ENCODE measurements around the gene SBF2.
"Not testable (repeated sequence)": the region's sequence is repeated elsewhere in the genome, so short reads cannot be mapped to it uniquely, and the experiment has no call there.

The SBF2 gene

DNA sequence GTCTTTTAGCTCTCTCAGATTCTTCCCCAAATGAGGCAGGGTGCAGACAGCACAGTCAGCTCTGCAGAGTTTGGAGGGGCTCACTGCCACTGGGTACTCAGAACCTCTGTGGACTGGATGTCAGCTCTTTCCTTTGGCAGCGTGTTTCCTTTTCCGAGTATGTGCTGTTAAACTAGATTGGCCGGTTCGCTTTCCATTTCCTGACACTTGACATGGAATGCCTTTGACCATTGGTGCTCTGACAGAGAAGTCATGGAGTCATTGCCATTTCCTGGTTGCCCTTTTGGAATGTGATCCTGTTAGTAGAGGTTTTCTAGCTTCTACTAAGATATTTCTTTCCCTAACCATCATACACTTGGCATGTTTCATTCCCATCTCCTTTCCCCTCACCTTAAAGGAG is 543.5 kb downstream of the SBF2 start:
- DNase-seq (ENCODE audit: low read depth), result peak; percentile 32

DNA sequence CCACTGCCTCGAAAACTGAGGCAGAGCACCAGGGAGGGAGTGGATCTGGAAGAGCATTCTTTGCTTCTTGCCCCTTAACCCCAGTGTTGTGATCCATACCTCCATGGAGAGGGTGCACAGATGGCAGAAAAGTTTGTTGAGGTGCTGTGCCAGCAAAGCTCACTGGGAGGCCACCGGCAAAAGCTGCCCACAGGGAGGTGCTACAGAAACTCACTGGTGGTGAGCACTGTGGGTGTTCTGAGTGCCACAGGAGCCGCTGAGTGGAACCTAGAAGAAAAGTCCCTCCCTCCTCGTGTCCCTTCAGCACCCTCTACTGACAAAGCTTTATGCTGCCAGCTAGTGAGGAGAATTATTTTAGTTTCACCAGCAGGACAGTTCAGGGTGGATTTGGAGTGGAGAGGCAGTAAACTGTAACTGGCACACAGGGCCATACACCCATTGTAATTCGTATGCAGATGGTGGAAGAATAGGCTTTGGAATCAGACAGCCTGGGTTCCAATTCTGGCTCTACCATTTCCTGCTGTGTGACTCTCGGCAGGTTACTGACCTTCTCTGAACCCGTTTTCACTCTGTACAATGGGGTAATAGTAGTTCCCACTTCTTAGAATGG is 545.6 kb downstream of the SBF2 start:
- peak; percentile 84 for DNase-seq (ENCODE audit: low read depth)

DNA sequence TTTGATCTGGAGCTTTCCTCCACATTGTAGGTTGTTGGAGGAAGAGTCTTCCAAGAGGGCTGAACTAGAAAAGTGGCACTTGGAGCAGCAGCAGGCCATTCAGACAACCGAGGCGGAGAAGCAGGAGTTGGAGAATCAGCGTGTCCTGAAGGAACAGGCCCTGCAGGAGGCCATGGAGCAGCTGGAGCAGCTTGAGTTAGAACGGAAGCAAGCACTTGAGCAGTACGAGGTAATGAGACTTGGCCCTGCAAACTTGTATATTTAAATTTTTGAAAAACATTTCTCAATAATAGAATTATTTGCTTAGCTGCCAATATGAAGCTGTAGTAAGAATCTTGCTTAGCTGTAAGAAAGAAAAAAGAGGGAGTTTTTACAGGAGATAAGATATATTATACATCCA is 546.2 kb downstream of the SBF2 start:
- DNase-seq (ENCODE audit: low read depth), result no peak

DNA sequence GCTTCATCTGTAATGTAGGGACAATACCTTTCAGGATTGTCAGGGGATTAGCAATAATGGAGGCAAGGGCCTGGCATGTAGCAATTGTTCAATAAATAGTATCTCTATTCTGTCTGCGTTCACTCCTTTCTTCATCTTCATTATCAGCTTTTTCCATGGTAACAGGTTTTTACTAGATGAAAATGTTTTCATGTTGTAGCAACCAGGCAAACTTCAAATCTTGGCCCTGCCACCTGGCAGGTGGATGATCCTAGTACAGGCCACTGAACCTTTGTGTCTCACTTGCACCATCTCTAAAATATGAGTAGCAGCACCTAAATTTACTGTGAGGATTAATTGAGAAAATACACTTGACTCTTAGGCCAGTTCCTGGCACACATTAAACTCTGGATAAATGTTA is 546.8 kb downstream of the SBF2 start:
- no peak for DNase-seq (ENCODE audit: low read depth)

DNA sequence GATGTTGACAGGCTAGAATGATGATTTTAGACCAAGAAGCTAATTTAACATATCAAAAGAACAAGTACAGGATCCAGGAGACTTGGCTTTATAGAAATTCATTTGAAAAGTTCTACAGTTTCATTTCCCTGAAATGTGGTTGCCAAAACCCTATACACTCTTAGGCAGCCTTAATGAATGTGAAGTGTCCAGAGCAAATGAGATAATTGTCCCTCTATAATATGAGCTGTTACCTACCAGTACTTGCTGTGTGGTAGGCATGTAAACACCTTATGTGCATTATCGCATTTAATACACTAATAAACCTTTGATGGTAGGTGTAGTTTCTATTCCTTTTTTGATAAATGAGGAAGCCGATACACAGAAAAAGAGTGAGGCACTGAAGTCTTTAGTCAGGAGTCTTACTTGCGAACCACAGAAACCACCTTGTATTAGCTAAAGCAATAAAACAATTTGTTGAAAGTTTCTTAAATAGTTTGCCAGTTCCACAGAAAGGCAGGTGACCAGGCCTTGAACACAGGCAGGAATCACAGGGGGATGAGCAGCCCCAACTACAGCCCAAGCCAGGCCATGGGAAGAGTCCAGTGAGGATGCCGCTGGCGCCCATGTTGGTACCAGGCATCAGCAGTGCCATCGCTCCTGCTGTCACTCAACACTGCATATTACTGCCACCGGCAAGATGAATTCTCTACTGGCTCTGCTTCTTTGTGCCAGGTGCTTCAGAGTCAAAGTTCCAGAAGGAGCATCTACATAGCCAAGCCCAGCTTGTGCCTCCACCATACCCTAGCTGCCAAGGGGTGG is 548.4 kb downstream of the SBF2 start:
- no peak for DNase-seq (ENCODE audit: low read depth)

DNA sequence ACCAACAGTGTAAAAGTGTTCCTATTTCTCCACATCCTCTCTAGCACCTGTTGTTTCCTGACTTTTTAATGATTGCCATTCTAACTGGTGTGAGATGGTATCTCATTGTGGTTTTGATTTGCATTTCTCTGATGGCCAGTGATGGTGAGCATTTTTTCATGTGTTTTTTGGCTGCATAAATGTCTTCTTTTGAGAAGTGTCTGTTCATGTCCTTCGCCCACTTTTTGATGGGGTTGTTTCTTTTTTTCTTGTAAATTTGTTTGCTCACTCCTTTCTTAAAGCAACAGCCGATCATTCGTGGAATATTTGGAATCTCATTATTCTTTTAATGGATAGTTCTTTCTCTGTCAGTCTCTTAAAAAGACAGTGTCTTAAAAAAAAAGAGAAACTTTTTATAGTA is 550.5 kb downstream of the SBF2 start:
- DNase-seq (ENCODE audit: low read depth), result not testable (repeated sequence)

DNA sequence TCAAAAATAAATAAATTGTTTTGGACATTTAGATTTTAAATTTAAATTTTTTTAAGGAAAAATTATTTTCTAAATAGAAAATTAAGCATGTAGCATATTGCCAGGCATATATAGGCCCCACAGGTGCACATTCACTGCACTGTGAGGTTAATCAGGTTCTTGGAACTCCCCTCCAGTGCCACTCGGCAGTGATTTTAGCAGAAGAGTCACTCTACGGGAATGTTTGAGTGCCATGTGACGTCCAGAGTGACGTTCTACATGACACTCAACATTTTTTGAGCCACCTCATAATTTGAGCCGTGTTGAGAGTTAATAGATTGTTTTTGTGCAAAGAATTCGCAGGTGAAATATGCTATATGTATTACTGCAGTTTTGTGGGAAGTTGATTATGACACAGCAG is 552.8 kb downstream of the SBF2 start:
- DNase-seq (ENCODE audit: low read depth), result no peak

DNA sequence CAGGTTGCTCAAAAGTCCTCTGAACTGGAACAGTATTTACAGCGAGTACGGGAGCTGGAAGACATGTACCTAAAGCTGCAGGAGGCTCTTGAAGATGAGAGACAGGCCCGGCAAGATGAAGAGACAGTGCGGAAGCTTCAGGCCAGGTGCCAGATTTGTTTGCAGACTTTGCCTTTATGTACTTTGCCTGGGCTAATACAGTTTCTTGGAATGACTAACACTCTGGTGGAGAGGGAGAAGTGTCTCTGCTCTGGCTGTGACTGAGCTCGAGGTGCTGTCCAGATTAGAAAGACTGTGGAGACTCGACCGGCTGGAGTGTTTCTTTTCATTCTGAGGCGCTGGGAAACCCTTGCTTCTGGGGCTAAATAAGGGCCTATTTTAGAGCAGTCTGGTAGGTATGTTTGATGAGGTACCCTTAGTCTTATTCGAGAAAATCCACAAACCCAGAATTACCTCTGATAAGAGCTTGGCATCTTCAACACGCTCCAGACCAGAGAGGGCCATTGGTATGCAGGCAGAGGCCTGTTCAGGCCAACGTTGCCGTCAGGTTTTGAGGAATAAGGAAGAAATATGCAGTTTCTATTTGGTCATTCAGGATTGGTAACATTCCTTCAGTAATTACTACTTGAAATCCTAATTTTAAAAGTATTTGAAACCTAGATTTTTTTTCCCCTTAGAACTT is 553.7 kb downstream of the SBF2 start:
- DNase-seq (ENCODE audit: low read depth), result no peak

DNA sequence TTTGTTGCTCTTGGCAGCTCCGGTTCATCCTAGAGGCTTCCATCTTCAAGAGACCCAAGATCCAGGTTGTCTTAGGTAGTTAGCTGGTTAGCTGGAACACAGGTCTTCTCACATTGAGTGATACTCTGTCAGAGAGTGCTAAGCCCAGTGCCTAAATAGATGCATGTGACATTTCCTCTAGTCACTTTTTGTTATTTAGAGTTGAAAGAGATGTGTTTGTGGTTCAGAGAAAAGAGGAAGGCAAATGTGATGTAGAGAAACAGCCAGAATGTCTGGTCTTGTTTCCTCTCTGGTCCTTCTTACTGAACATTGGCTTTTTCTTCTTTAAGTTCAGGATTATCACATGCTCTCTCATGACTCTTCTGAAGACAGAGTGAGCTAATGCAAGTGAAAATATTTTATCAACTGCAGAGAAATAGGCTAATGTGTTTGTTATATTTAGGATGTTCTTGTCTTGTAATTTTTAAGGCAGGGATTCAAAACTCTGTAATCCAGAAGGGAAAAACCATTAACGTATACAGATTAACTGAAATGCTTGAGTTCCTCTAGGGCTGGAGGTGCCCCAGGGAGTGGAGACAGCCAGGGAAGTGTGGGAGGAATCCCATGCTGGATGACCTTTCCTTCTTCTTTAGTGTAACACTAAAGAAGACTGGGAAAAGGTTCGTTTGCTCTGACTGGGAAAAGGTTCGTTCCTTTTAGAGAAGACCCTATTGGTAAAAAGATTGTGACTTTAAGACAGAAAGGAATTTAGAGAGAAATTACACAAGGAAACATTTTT is 554.7 kb downstream of the SBF2 start:
- no peak for DNase-seq (ENCODE audit: low read depth)

DNA sequence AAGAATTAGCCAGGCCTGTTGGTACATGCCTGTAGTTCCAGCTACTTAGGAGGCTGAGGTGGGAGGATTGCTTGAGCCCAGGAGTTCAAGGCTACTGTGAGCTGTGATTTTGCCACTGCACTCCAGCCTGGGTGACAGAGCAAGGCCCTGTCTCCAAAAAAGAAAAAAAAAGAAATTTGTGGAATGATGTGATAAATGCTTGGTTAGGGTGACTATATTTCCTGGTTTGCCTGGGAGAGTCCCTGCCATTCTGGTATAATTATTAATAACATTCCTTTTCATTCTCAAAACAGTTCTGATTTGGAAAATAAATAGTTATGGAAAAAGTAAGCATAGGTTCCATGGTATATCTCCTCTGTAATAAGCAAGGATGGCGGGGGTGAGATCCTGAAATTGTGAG is 555.3 kb downstream of the SBF2 start:
- no peak for DNase-seq (ENCODE audit: low read depth)

DNA sequence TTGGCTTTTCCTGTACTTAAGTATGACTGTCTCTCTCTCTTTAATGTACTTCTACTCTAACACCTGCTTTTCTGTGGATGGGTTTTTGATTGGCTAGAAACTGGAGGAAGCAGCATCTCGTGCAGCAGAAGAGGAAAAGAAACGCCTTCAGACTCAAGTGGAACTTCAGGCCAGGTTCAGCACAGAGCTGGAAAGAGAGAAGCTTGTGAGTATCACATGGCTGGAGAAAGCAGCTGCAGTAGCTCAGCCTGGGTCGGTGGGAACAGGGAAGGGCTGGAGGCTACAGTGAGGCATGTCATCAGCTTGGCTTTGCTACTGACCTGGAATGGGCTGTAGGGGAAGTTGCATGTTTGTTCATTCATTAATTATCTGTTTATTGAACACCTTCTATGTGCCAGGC is 555.9 kb downstream of the SBF2 start:
- peak; percentile 28 for DNase-seq (ENCODE audit: low read depth)

DNA sequence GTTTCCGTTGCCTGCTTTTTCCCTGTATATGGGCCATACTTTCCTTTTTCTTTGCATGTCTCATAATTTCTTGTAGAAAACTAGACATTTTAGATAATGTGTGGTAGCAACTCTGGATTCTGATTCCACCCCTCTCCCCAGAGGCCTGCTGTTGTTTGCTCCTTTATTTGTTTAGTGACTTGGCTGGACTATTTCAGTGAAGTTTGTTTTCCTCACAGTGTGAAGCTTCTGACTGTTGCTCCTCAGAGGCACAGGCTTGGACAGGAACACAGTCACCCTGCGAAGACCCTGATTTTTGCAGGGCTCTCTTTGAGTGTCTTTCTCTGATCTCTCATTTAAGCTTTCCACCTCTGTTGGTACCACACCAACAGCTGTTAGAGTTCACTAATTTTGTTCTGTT is 557.7 kb downstream of the SBF2 start:
- DNase-seq (ENCODE audit: low read depth), result no peak

DNA sequence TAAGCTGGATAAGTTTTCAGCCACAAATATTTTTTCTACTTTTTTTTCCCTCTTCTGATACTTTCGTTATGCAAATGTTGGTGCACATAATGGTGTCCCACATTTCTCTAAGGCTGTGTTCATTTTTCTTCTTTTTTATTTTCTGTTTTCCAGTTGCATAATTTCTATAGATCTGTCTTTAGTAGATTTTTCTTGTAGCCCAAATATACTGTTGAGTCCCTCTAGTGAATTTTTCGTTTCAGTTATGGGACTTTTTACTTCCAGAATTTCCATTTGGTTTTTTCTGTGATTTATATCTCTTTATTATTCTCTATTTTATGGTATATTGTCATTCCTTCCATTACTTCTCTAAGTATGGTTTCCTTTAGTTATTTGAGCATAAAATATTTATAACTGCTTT is 558.1 kb downstream of the SBF2 start:
- no peak for DNase-seq (ENCODE audit: low read depth)

DNA sequence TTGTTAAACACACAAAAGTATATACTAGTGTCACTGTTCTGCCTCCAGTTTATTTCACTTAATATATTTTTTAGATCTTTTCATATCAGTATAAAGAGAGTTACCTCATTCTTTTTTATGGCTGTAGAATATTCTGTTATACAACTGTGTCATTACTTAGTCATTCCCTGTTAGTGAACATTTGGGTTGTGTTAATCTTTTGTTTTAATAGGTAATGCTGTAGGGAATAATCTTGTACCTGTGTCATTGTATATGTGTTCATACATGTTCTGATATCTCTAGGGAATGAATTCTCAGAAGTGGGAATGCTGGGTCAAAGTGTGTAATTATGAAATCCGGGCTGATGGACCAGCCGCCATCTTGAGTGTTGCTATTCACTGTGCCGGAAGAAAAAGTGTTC is 558.8 kb downstream of the SBF2 start:
- no peak for DNase-seq (ENCODE audit: low read depth)

DNA sequence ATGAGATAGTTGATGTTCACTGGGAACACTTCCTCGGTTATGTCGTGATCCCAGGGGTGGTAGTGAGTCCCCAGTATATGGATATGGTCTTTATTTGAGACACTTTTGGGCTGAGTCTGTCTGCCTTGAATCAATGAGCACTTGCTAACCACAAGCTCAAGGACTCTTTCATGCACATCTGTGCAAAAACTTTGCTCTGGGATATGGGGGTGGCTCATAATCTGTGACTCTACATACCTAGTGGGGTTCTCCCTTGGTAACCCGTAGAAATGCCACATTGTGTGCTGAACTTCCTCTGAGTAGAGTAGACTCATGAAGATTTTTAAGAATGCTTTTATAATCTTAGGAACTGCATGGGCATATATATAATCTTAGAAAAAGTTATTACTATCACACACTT is 560.8 kb downstream of the SBF2 start:
- no peak for DNase-seq (ENCODE audit: low read depth)

DNA sequence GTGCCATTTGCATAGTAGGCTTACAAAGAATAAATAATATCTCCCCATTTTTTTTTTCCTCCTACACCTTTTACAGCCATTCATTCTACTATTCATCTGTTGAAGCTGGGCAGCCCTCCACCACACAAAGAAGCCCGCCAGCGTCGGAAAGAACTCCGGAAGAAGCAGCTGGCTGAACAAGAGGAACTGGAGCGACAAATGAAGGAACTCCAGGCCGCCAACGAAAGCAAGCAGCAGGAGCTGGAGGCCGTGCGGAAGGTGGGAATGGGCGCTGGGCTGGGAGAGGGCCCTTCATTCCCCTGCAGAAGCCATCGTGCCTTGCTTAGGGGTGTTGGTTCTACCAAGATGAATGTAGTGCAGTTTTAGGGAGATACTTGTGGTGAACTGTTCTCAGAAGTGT is 561.6 kb downstream of the SBF2 start:
- no peak for DNase-seq (ENCODE audit: low read depth)

DNA sequence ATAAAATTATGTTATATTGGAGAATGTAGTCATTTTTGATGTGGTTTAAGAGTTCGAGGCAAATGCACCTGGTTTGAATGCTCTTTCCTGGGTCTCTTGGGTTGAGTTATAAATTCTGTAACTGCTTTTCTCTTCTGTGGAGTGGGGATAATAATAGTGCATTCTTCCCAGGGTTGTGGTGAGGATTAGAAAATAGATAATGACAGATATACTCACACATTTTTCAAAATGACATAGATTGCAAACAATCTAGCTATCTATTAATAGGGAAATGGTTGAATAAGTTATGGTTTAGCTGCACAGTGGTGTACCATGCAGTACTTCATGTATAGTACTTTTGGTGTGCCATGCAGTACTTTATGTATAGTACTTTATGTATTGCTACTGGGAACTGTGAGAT is 562.8 kb downstream of the SBF2 start:
- no peak for DNase-seq (ENCODE audit: low read depth)
